ENCODE data around the gene EEFSEC. TPM values are rescaled to one million over a fixed set of nuclear protein-coding genes. Genes with fewer than 3 reads are reported as not detected.

The EEFSEC gene
- total RNA-seq, 1 experiment from 2014 or later, result 9.5 TPM

DNA sequence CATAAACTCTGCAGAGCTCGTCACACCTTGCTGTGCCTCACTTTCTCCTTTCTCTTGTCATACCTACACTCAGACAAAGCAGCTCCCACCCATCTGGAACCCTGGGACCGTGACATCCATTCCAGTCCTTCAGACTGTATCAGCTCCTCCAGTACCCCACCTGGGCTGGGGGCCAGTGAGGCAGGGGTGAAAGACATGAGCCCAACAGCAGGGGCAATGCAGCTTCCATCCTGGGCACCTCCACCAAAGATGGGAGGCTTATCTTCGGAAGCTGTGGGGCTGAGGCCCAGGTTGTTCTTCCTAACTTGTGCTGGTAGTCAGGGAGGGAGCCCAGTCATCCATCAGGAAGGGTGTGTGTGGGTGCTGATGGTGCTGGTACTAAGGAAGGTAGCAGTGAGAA is 109.2 kb downstream of the EEFSEC start:
- peak overlapping the region; percentile 11 for H3K56ac ChIP-seq (ENCODE audit: insufficient read length, low read depth, low read length)
- H3K27ac Mint-ChIP-seq, result no peak overlapping the region; a peak in 1 of 7 replicates
- no CpG with 5 or more reads among the region's 3 CpGs for whole genome bisulfite sequencing (ENCODE audit: extremely low coverage, insufficient read length, low lambda C conversion rate)

More for the DNA sequence above, 109.2 kb downstream of the EEFSEC start:
- Histone ChIP-seq H3K79me1 (ENCODE audit: insufficient read depth, low read depth, low read length, poor library complexity, severe bottlenecking) (no peaks in the 10 kb centered on the region), H4K5ac (ENCODE audit: insufficient read length, low read depth, low read length) (no peak overlapping the region), H3K9me3 (ENCODE audit: control insufficient read depth, low read depth, low read length) (no peaks in the 10 kb centered on the region), H2BK12ac (ENCODE audit: insufficient read length, low read depth, low read length) (no peak overlapping the region), H4K8ac (replicated peaks; ENCODE audit: insufficient read length, low read depth, low read length) (no peak overlapping the region), H3K23ac (ENCODE audit: insufficient read length, low read depth, low read length) (no peak overlapping the region), H3K4me2 (ENCODE audit: insufficient read depth, insufficient read length, low read length) (no peak overlapping the region), H3K27ac (ENCODE audit: insufficient read length, low read depth, low read length) (no peak overlapping the region), H3K9ac (ENCODE audit: extremely low read depth, insufficient read length, low read length) (no peak overlapping the region), H4K91ac (ENCODE audit: insufficient read length, low read depth, low read length) (no peak overlapping the region), H2AK5ac (ENCODE audit: insufficient read length, low read length) (no peak overlapping the region), H3K27me3 (ENCODE audit: insufficient read depth, low read length) (no peaks in the 10 kb centered on the region), H2BK120ac (ENCODE audit: low read depth, low read length, poor library complexity, severe bottlenecking) (no peak overlapping the region), H2BK20ac (ENCODE audit: low read depth, low read length, poor library complexity, severe bottlenecking) (no peak overlapping the region), H3K14ac (ENCODE audit: insufficient read depth, low read length) (no peak overlapping the region), H2AFZ (ENCODE audit: low read length) (no peak overlapping the region), H3T11ph (ENCODE audit: low read length) (no peak overlapping the region), H2BK15ac (ENCODE audit: low read depth, low read length) (no peak overlapping the region), H4K20me1 (ENCODE audit: control insufficient read depth, insufficient read depth, insufficient read length) (no peaks in the 10 kb centered on the region), H3K79me2 (ENCODE audit: insufficient read depth, low read length) (no peaks in the 10 kb centered on the region), H3K23me2 (ENCODE audit: insufficient read length, low read depth, low read length, poor library complexity, severe bottlenecking) (no peaks in the 10 kb centered on the region), H2BK5ac (ENCODE audit: insufficient read length, low read length) (no peak overlapping the region), H3K18ac (ENCODE audit: insufficient read length, low read depth, low read length) (no peak overlapping the region), H3K4me1 (ENCODE audit: insufficient read depth, low read length) (no peaks in the 10 kb centered on the region), H3K4ac (ENCODE audit: low read depth, low read length) (no peak overlapping the region)
- peaks cover 12 to 18% of the 10 kb centered on the region in 2 experiments for H3K9me3 Mint-ChIP-seq
- DNase-seq, result peak; percentile 9
- H3K4me3 Mint-ChIP-seq, result no peak overlapping the region
- peaks cover 10 to 16% (median 16%) of the 10 kb centered on the region in 3 experiments; a peak in 5 of 7 replicates for H3K36me3 Mint-ChIP-seq (ENCODE audit: insufficient read depth in 1 of 3, low read depth in 3 of 3)
- H3K27me3 Mint-ChIP-seq (ENCODE audit: low read depth), result no peaks in the 10 kb centered on the region
- no peak for TF ChIP-seq CTCF (conservative IDR thresholded peaks at IDR 0.05)
- peaks cover 8 to 13% of the 10 kb centered on the region in 2 experiments for H3K4me1 Mint-ChIP-seq
